Measurements from ENCODE around the gene ITSN1.

DNA sequence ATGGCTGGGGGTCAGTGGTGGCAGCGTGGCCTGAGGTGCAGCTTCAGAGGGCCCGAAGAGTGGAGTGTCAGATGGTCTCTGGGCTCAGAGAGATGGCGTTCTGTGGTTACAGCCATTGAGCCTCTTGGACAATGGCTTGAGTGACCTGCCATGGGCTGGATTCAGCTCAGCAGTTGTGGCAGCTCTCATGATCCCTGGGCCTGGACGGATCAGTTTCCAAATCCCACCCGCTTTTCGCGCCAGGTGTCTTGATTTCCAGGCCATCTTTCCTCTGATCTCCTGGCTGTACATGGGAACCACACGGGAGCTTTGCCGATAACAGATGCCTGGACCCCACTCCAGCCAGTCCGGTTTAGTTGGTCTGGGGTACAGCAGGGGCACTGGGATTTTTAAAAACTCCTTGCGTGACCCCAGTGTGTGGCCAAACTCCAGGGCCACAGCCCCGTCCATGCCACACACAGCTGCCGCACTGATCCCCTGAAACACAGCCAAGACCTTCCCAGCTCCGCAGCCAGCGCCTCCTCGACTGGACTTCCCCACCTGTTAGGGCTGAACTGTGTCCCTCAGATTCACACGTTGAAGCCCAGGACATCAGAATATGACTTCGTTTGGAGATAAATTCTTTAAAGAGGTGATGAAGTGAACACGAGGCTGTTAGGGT lies 205.4 kb downstream of the ITSN1 start:
- TF ChIP-seq POLR2A (IDR thresholded peaks at IDR 0.05) (no peak), CTCF (IDR thresholded peaks at IDR 0.05) (no peak)

Measured in body of pancreas (tissue), 4 donors.